A549 treated with RU486 at 1 μM for 4 hours (cell line): ENCODE results near the gene LIME1. TPM values are rescaled to one million over a fixed set of nuclear protein-coding genes. Genes with fewer than 3 reads are reported as not detected.

Experiments
- total RNA-seq: library from RNA; stranded (reverse); fragments of 200-300 nt; extraction: Qiagen RNA extraction; gene quantifications from 5 replicates; pipeline ENCODE4 v1.2.3, GENCODE V29; 2022; ENCODE audit warnings: low read depth

LIME1 gene, protein sequence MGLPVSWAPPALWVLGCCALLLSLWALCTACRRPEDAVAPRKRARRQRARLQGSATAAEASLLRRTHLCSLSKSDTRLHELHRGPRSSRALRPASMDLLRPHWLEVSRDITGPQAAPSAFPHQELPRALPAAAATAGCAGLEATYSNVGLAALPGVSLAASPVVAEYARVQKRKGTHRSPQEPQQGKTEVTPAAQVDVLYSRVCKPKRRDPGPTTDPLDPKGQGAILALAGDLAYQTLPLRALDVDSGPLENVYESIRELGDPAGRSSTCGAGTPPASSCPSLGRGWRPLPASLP
- total RNA-seq, result 3.3 to 10.2 TPM (median 8.5 TPM) in 5 replicates

DNA sequence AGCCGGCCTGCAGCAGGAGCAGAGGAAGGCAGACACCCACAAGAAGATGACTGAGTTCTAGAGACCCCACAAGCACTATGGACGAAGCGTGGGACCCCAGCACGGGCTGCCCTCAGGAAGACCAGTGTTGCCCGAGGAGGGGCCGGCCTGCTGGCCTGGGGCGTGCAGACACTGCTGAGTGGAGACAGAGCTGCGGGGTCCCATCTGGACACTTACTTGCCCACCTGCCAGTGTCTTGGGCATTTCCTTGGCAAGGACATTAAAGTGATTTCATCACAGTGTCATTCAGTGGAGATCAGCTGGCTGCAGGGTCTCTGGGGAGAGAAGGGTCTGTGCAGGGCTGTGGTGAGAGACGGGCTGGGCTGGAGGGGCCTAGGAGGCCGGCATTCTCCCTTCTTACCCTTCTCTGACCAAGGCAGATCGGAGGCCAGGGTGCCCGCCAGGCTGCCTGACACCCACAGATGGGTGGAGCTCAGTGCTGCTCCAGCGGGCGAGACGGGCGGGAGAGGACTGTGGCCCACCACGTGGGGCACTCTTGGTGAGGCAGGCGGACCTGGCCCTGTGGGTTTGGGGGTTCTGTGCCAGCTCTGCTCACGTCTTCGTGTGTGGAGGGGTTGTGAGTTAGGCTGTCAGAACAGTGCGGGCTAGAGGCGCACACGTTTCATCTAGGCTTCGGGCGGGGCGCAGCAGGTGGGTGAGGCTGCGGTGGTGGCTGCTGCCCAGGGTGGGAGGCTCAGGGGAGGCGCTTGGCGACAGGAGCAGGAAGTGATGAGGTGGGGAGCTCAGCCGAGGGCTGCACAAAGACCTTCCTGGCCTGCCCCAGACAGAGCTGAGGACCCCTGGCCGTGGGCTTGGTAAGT, at the start of gene LIME1:
Gene LIME1 (plus strand): TSS at position 806 of the 860 bp plus-strand sequence. CDS start 886 bp downstream, outside the sequence.

DNA sequence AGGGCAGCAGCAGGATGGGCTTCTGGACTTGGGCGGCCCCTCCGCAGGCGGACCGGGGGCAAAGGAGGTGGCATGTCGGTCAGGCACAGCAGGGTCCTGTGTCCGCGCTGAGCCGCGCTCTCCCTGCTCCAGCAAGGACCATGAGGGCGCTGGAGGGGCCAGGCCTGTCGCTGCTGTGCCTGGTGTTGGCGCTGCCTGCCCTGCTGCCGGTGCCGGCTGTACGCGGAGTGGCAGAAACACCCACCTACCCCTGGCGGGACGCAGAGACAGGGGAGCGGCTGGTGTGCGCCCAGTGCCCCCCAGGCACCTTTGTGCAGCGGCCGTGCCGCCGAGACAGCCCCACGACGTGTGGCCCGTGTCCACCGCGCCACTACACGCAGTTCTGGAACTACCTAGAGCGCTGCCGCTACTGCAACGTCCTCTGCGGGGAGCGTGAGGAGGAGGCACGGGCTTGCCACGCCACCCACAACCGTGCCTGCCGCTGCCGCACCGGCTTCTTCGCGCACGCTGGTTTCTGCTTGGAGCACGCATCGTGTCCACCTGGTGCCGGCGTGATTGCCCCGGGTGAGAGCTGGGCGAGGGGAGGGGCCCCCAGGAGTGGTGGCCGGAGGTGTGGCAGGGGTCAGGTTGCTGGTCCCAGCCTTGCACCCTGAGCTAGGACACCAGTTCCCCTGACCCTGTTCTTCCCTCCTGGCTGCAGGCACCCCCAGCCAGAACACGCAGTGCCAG, 39.7 kb upstream of the LIME1 start, which contains the start of gene TNFRSF6B:
Gene TNFRSF6B (plus strand): TSS at position 25 of the 729 bp plus-strand sequence. CDS start 116 bp downstream, at position 141.

DNA sequence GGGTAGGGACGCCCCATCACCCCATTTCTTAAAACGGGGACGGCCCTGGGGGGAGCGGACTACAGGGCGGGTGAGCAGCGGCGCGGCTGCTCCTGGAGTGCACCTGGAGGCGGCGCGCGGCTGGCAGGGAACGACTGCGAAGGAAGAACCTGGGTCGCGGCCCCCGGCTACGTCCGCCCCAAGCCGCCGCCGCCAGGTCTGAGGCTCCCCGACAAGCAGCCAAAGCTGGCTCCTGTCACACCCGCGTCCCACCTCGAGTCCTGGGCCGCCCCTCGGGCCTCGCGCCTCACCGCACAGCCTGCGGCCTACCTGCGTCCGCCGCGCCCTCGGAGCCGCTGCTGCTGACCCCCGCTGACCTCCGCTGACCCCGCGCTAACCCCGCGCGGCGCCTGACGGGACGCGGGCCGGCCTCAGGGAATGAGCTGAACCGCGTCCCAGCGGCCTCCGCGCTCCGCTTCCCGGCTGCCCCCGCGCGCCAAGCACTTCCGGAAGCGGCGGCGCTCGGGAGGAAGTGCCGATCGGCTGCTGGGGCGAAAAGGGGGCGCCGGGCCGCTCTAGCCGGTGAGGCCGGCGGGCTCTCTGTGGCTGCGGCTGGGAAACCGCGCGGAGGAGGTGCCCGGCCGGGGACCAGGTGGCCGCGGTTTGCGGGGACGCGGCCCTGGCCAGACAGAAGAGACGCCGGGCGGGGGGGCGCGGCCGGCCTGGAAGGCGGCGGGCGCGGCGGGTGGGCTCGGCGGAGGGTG, 28.7 kb upstream of the LIME1 start, which contains the start of the genes ARFRP1 and ZGPAT:
Gene ARFRP1 (minus strand): TSS at position 419 of the 743 bp plus-strand sequence. CDS start 885 bp downstream, outside the sequence.
Gene ZGPAT (plus strand): TSS at position 482 of the 743 bp plus-strand sequence. CDS start 542 bp downstream, outside the sequence.

DNA sequence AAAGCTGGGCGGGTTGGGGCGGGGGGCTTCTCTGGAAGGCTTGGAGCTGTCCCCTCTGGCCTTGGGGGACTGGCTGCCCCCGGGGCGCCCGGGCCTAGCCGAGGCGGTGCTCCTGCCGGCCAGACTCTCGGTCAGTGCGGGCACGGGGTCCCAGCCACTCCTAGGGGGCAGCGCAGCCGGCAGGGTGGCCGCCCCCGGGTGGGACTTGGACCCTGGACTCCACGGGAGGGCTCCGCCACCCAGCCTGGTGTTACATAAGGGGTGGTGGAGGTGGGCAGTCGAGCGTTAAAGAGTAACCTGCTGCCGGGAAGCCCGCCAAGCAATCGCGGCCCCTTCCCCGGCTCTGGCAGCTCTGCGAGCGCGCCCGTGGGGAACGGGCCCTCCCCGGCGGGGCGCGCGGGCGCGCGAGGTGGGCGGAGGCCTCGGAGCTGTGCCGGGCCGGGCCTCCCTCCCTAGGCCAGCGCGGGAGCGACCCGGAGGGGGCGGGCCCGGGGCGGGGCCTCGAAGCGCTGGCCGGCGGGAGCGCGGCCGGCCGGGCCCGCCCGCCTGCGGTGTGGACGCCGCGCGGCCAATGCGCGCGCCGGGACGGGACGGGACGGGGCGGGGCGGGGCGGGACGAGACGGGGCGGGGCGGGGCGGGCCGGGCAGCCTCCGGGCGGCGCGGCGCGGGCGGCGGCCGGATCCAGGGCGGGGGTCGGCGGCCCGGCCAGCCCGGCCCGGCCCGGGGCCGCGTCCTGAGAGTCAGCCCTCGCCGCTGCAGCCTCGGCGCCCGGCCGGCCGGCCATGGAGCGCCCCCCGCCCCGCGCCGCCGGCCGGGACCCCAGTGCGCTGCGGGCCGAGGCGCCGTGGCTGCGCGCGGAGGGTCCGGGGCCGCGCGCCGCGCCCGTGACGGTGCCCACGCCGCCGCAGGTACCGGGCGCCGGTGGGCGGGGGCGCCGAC, 2.9 kb downstream of the LIME1 start, which contains the start of gene SLC2A4RG:
Gene SLC2A4RG (plus strand): TSS at position 647 of the 940 bp plus-strand sequence. CDS start 137 bp downstream, at position 784.

Other genes with a start within 250 kb of the LIME1 start
- 134 to 157 TPM (median 155 TPM) in 5 replicates for gene EEF1A2, start 237.6 kb upstream of the LIME1 start, total RNA-seq
- gene PPDPF, start 215.9 kb upstream of the LIME1 start, total RNA-seq, result 281 to 345 TPM (median 335 TPM) in 5 replicates
- gene PTK6, start 199.3 kb upstream of the LIME1 start, total RNA-seq, result 1.8 to 3.3 TPM (median 2.4 TPM) in 5 replicates
- gene SRMS, start 188.9 kb upstream of the LIME1 start, total RNA-seq, result not detected in 5 replicates
- gene FNDC11, start 182.5 kb upstream of the LIME1 start, total RNA-seq, result 0.18 to 0.29 TPM (median 0.22 TPM) in 4 of 5 replicates, not detected in the other
- gene HELZ2, start 162.4 kb upstream of the LIME1 start, total RNA-seq, result 6.6 to 10.8 TPM (median 9.3 TPM) in 5 replicates
- gene GMEB2, start 109.6 kb upstream of the LIME1 start, total RNA-seq, result 8.0 to 10.7 TPM (median 9.8 TPM) in 5 replicates
- gene STMN3, start 83.2 kb upstream of the LIME1 start, total RNA-seq, result 6.7 to 10.3 TPM (median 9.8 TPM) in 5 replicates
- 3.7 to 7.4 TPM (median 5.8 TPM) in 5 replicates for gene RTEL1, start 78.4 kb upstream of the LIME1 start, total RNA-seq
- 0.46 to 1.2 TPM (median 0.60 TPM) in 5 replicates for gene TNFRSF6B, start 40.0 kb upstream of the LIME1 start, total RNA-seq
- 26.6 to 39.0 TPM (median 32.9 TPM) in 5 replicates for gene ARFRP1, start 28.7 kb upstream of the LIME1 start, total RNA-seq
- gene ZGPAT, start 28.6 kb upstream of the LIME1 start, total RNA-seq, result 18.7 to 27.3 TPM (median 26.3 TPM) in 5 replicates
- gene SLC2A4RG, start 3.1 kb downstream of the LIME1 start, total RNA-seq, result 57.0 to 107 TPM (median 91.7 TPM) in 5 replicates
- 0.46 to 0.96 TPM (median 0.71 TPM) in 5 replicates for gene ZBTB46, start 94.6 kb downstream of the LIME1 start, total RNA-seq
- gene ABHD16B, start 124.8 kb downstream of the LIME1 start, total RNA-seq, result not detected in 5 replicates
- 119 to 131 TPM (median 126 TPM) in 5 replicates for gene TPD52L2, start 128.6 kb downstream of the LIME1 start, total RNA-seq
- 23.4 to 32.0 TPM (median 28.7 TPM) in 5 replicates for gene DNAJC5, start 158.5 kb downstream of the LIME1 start, total RNA-seq
- gene UCKL1, start 219.8 kb downstream of the LIME1 start, total RNA-seq, result 20.4 to 34.1 TPM (median 29.5 TPM) in 5 replicates
- 8.0 to 13.0 TPM (median 11.1 TPM) in 5 replicates for gene ZNF512B, start 233.3 kb downstream of the LIME1 start, total RNA-seq
- gene SAMD10, start 243.0 kb downstream of the LIME1 start, total RNA-seq, result not detected in 5 replicates
- 50.6 to 57.0 TPM (median 53.9 TPM) in 5 replicates for gene PRPF6, start 244.5 kb downstream of the LIME1 start, total RNA-seq